Vagina (tissue), 2 donors: ENCODE measurements around the gene POMT2. TPM values are rescaled to one million over a fixed set of nuclear protein-coding genes. Genes with fewer than 3 reads are reported as not detected.

Experiments
- DNase-seq, 2 donors: peaks; one replicate each; pipeline ENCODE4 v3.0.0-alpha.2; 2017; ENCODE audit errors: extremely low spot score in 2 of 2
- H3K27ac ChIP-seq: fragments of 200-600 bp; sonication (generic); one replicate; pipeline ENCODE4 v1.5.1; 2019
- H3K27me3 ChIP-seq: fragments of 200-600 bp; sonication (generic); one replicate; pipeline ENCODE4 v1.5.1; 2019
- H3K36me3 ChIP-seq, 2 donors: fragments of 200-600 bp; sonication (generic); one replicate each; pipeline ENCODE4 v1.5.1; 2017 to 2019
- H3K4me1 ChIP-seq: fragments of 200-600 bp; sonication (generic); one replicate; pipeline ENCODE4 v1.5.1; 2019
- H3K4me3 ChIP-seq, 2 donors: fragments of 200-600 bp; sonication (generic); 1 replicate in 1 of 2; 2 replicates in 1 of 2; pipeline ENCODE4 v1.5.1; 2016 to 2019
- H3K9me3 ChIP-seq: fragments of 200-600 bp; sonication (generic); one replicate; pipeline ENCODE4 v1.5.1; 2019
- POLR2A ChIP-seq, 2 donors: fragments of 450-650 bp; IDR thresholded peaks; one replicate each; pipeline ENCODE4 v1.6.1; 2017; ENCODE audit warnings: antibody characterized with exemption in 2 of 2, mild to moderate bottlenecking in 2 of 2, moderate library complexity in 2 of 2
- POLR2AphosphoS5 ChIP-seq, 2 donors: sonication (generic); formaldehyde crosslinking; IDR thresholded peaks; one replicate each; pipeline ENCODE4 v1.9.0; 2017; ENCODE audit warnings: antibody characterized with exemption in 2 of 2, mild to moderate bottlenecking in 2 of 2, low read depth in 1 of 2; ENCODE audit not compliant: insufficient read depth in 1 of 2
- intact Hi-C: fragments of 100-400 bp; cut with DNase I; formaldehyde crosslinking; loops from one replicate; pipeline ENCODE4 v1.15.1; 2023
- microRNA counts, 2 donors: library from miRNA; unstranded; fragments of <30 nt; microRNA quantifications; one replicate each; lab custom pipeline; 2016 to 2017
- microRNA-seq: library from miRNA; unstranded; fragments of <30 nt; microRNA quantifications from one replicate; pipeline ENCODE4, GENCODE V29; 2017; ENCODE audit warnings: borderline number of aligned reads, borderline replicate concordance
- small RNA-seq: library from RNA; depleted of rRNA; stranded (forward); fragments of <200 nt; gene quantifications from one replicate; pipeline ENCODE3, GENCODE V24; 2016
- total RNA-seq: library from RNA; depleted of rRNA; stranded (reverse); fragments of >200 nt; gene quantifications from one replicate; pipeline ENCODE4 v1.2.3, GENCODE V29; 2016
- TF ChIP-seq, protein P1 (sequence below), 3 experiments: fragments of 450-650 bp in 2 of 3; fragments of 200-600 bp in 1 of 3; sonication (generic) in 1 of 3; IDR thresholded peaks; one replicate each; pipeline ENCODE4 v1.5.1; 2017 to 2019; ENCODE audit warnings: antibody characterized with exemption in 3 of 3, mild to moderate bottlenecking in 2 of 3, moderate library complexity in 2 of 3

Gene POMT2
- total RNA-seq, 1 donor from 2014 or later, result 33.1 TPM

DNA sequence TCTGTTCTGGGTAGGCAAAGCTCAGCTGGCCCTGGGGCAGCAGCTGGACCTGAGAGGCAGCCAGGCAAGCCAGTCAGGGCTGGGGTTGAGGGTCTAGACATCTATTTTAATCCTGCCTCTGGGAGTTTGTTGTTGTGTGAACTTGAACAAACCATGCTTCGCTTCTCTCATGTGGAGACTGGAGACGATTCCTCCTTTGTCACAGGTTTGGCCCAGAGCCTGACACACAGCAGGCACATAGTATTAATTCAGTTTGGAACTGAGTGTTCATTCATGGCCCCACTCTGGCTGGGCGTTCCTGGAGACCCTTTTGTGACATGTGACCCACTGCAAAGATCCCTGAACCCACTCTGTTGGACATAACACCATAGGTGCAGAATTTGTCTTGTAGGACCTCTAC is 89.0 kb downstream of the POMT2 start:
- intact Hi-C loops, result no loop called here
- no peak for DNase-seq
- TF ChIP-seq POLR2A (IDR thresholded peaks at IDR 0.05), result no peak

DNA sequence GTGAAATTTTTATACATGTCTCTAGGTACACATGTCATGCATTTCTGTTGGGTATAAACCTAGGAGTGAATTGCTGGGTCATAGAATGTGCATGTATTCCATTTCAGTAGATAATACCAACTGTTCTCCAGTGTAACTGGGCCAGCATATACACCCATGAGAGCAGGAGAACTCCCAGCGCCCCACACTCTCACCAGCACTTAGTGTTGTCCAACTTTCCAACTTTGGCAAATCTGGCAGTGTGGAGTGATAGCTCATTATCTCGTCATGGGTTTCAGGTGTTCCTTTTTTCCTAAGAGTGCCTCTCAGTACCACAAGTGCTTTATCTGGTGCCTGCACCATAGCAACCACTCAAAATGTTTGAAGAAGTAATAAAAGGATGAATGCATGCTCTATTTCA is 89.8 kb downstream of the POMT2 start:
- Histone ChIP-seq H3K4me3 (no peak overlapping the region), H3K27me3 (no peaks in the 10 kb centered on the region), H3K9me3 (no peaks in the 10 kb centered on the region), H3K4me1 (no peaks in the 10 kb centered on the region), H3K36me3 (no peaks in the 10 kb centered on the region), H3K27ac (no peak overlapping the region)
- intact Hi-C loops, result no loop called here
- no peak for DNase-seq
- TF ChIP-seq, protein P1, sequence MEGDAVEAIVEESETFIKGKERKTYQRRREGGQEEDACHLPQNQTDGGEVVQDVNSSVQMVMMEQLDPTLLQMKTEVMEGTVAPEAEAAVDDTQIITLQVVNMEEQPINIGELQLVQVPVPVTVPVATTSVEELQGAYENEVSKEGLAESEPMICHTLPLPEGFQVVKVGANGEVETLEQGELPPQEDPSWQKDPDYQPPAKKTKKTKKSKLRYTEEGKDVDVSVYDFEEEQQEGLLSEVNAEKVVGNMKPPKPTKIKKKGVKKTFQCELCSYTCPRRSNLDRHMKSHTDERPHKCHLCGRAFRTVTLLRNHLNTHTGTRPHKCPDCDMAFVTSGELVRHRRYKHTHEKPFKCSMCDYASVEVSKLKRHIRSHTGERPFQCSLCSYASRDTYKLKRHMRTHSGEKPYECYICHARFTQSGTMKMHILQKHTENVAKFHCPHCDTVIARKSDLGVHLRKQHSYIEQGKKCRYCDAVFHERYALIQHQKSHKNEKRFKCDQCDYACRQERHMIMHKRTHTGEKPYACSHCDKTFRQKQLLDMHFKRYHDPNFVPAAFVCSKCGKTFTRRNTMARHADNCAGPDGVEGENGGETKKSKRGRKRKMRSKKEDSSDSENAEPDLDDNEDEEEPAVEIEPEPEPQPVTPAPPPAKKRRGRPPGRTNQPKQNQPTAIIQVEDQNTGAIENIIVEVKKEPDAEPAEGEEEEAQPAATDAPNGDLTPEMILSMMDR (IDR thresholded peaks at IDR 0.05), result no peak
- TF ChIP-seq POLR2AphosphoS5 (IDR thresholded peaks at IDR 0.05; ENCODE audit: insufficient read depth in 1 of 2, low read depth in 1 of 2) (no peak), POLR2A (IDR thresholded peaks at IDR 0.05) (no peak)

More for the DNA sequence above, 89.0 kb downstream of the POMT2 start:
- no peak overlapping the region for H3K27ac ChIP-seq
- H3K36me3 ChIP-seq, result no peaks in the 10 kb centered on the region
- no peaks in the 10 kb centered on the region for H3K27me3 ChIP-seq
- H3K4me3 ChIP-seq, result no peak overlapping the region
- H3K9me3 ChIP-seq, result no peaks in the 10 kb centered on the region
- no peaks in the 10 kb centered on the region for H3K4me1 ChIP-seq

DNA sequence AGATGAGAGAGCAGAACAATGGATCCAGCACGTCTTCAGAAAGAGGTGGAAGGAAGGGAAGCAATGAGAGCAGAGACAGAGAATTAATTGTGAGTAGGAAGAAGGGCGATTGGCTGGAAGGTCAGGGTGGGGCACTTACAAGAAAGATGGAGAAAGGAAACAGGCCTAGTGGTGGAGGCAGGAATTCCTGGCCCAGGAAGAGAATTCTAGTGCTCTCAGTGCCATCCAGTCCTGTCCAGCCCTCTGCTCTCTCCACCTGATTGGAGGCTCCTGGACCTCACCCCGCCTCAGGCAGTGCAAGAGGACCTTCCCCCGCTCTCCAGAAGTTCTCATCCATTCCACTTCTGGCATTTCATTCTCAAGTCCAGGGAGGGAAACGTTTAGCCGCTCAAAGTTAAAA is 92.6 kb downstream of the POMT2 start:
- no peak for DNase-seq
- H3K27me3 ChIP-seq, result no peaks in the 10 kb centered on the region
- TF ChIP-seq POLR2AphosphoS5 (IDR thresholded peaks at IDR 0.05; ENCODE audit: insufficient read depth in 1 of 2, low read depth in 1 of 2) (no peak), POLR2A (IDR thresholded peaks at IDR 0.05) (no peak)
- TF ChIP-seq, protein P1 (IDR thresholded peaks at IDR 0.05), result no peak
- H3K36me3 ChIP-seq, result no peaks in the 10 kb centered on the region
- no peaks in the 10 kb centered on the region for H3K4me1 ChIP-seq
- no peak overlapping the region for H3K27ac ChIP-seq
- H3K9me3 ChIP-seq, result no peaks in the 10 kb centered on the region
- intact Hi-C loops, result no loop called here
- no peak overlapping the region for H3K4me3 ChIP-seq

DNA sequence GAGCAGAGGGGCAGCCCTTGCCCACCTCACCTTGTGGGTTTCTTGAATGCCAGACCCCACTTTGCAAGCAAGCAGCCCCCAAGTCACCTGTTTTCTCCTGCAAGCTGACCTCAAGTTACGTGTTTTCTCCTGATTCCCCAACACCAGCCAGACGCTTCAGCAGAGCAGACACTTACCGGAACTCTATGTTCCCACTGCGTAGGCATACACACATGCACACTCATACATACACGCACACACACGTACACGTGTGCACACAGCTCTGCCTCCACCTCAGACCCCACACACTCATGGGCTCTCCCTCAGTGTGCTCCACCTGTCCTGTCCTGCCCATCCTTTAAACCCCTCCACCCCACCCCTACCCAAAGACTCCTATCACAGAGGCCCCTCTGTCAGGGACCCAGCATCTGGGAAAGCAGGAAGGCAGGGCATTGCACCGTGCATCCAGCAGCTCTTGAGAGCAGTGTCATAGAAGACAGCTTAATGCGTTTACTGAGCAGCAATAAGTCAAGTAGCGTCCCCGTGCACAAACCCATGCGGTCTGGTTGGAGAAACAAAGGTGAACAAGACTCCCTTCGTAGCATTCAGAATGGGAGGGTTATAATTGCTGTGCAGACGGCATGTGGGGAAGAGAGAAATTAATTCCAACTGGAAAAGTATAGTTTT is 94.7 kb downstream of the POMT2 start:
- H3K9me3 ChIP-seq, result no peaks in the 10 kb centered on the region
- H3K27ac ChIP-seq, result no peak overlapping the region
- no peaks in the 10 kb centered on the region for H3K4me1 ChIP-seq
- intact Hi-C loops, result no loop called here
- H3K4me3 ChIP-seq, result no peak overlapping the region
- DNase-seq, result no peak
- H3K27me3 ChIP-seq, result no peaks in the 10 kb centered on the region
- TF ChIP-seq POLR2AphosphoS5 (IDR thresholded peaks at IDR 0.05; ENCODE audit: insufficient read depth in 1 of 2, low read depth in 1 of 2) (no peak), POLR2A (IDR thresholded peaks at IDR 0.05) (no peak)
- TF ChIP-seq, protein P1 (IDR thresholded peaks at IDR 0.05), result no peak
- H3K36me3 ChIP-seq, result no peaks in the 10 kb centered on the region

DNA sequence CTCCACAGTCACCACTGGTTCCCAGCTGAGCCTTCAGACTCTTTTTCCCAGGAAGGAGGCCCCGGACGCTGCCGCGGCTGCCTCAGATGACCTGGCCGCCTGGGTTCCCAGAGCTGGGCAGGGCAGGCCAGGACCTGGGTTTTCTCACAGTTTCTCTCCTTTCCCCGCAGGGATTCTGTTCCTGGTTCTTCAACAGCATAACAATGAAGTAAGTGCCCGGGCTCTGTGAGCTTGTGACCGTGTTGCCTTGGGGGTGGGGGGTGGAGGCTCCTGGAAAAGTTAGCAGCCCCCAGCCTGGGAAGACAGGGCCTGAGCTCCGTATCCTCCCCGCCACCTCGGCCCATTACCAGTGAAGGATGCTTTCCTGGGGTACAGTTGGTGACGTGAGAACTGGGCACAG is 95.4 kb downstream of the POMT2 start:
- intact Hi-C loops, result no loop called here
- TF ChIP-seq POLR2AphosphoS5 (IDR thresholded peaks at IDR 0.05; ENCODE audit: insufficient read depth in 1 of 2, low read depth in 1 of 2), result no peak
- no peak for TF ChIP-seq POLR2A (IDR thresholded peaks at IDR 0.05)
- TF ChIP-seq, protein P1 (IDR thresholded peaks at IDR 0.05), result no peak
- H3K4me3 ChIP-seq, result no peak overlapping the region

More for the DNA sequence above, 95.4 kb downstream of the POMT2 start:
- Histone ChIP-seq H3K36me3 (no peaks in the 10 kb centered on the region), H3K27ac (no peak overlapping the region), H3K9me3 (no peaks in the 10 kb centered on the region), H3K27me3 (no peaks in the 10 kb centered on the region), H3K4me1 (no peaks in the 10 kb centered on the region)
- no peak for DNase-seq

MicroRNA genes within 50 kb of the gene (microRNA counts, 767-probe panel; counts per million panel counts)
- microRNA hsa-miR-1260a (lab: Ali Mortazavi, UCI), result 4,817 to 7,341 counts per million in 2 donors

Small RNA genes within 50 kb of the gene (microRNA-seq; reads per million reads assigned to microRNA genes)
- gene MIR1260A, result 1.4 reads per million

Small RNA genes within 50 kb of the gene (small RNA-seq; reads per million reads assigned to genes)
- gene MIR1260A, result not detected

Other genes with a start within 250 kb of the POMT2 start
- gene CIPC, start 222.6 kb downstream of the POMT2 start, total RNA-seq, result 43.2 TPM
- not detected for gene ZDHHC22, start 179.1 kb downstream of the POMT2 start, total RNA-seq
- gene TMEM63C, start 139.1 kb downstream of the POMT2 start, total RNA-seq, result 27.0 TPM
- gene NGB, start 49.7 kb downstream of the POMT2 start, total RNA-seq, result 1.7 TPM
- 26.3 TPM for gene GSTZ1, start 153 bp upstream of the POMT2 start, total RNA-seq
- gene TMED8, start 56.2 kb upstream of the POMT2 start, total RNA-seq, result 8.6 TPM
- not detected for gene SAMD15, start 56.5 kb upstream of the POMT2 start, total RNA-seq
- not detected for gene NOXRED1, start 102.6 kb upstream of the POMT2 start, total RNA-seq
- 21.9 TPM for gene VIPAS39, start 136.7 kb upstream of the POMT2 start, total RNA-seq
- gene AHSA1, start 137.2 kb upstream of the POMT2 start, total RNA-seq, result 85.9 TPM
- 3.9 TPM for gene ISM2, start 177.9 kb upstream of the POMT2 start, total RNA-seq